HUDEP-2 (cell line): ENCODE measurements around the gene ARID3C.
"Not testable (repeated sequence)": the region's sequence is repeated elsewhere in the genome, so short reads cannot be mapped to it uniquely, and the experiment has no call there.

Source experiments
- DNase-seq, 76 experiments: peaks; one replicate each; lab custom pipeline; 2025; ENCODE audit not compliant: unreplicated experiment in 76 of 76; lab: John Stamatoyannopoulos, UW

Gene ARID3C

DNA sequence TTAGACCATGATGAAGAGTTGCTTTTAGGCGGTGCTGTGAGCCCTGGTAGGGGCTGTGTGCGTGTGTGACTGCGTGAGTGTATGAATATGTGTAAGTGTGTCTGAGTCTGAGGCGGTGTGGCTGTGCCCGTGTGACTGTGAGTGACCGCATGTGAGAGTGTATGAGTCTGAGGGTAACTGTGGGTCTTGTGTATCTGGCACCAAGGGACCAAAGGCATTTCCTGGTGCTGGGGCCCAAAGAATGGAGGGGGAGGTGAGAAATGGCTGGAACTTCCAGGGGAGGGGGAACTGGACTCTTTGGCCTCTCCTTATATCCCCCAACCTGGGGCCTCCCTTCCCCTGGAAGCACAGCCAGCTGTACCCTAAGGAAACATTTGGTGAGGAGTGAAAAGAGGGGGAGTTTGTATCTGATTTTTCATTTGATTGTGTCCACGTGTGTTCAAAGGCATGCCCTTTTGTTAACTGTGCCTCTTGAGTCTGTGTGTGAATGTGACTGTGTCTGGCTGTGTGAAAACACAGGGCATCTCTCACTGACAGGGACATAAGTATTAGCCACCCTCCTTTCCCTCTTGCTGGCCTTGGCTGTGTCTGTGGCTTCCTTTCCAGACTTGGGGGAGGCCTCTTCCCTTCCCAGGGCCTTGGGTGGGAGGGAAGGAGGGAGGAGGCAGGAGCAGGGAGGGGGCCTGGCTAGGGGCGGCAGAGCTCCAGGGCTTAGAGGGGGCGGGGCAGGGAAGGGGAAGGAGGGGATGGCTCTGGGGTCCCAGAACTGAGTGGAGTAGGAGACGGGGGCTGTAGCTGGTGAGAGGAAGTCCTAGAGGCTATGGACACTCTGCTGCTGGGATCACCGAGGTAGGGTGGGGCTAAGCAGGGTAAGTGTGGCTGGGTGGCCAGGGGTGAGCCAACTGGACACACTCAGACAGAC, 24.5 kb upstream of the ARID3C start:
- no peak for DNase-seq

DNA sequence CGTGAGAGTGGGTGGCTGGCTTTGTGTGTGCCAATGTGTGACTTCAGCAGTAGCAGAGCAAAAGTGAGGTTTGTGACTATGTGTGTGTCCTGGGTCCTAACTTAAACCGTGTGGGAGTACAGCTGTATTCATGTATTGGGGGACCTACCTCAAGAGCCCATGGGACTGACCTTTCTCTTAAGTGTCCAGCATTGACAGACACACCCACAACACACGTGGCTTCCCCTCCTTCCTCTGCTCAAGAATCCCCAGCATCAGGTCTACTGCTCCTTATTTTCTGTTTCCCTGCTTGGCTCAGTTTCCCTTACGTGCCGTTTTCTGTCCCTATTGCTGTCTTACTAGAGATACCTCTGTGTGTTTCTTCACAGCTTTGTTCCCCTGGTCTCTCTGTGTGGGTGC, 23.7 kb upstream of the ARID3C start:
- DNase-seq, result no peak

- DNase-seq, result peak in 72 of 76 experiments; percentile 48 to 97 (median 82)
Observed at GRCh38 chr9:34651876-34652601, 23.2 kb upstream of the ARID3C start, which contains the start of gene IL11RA. TSS of gene IL11RA (plus strand) at chr9:34652185. CDS start at chr9:34655218, 3,033 bp downstream.

DNA sequence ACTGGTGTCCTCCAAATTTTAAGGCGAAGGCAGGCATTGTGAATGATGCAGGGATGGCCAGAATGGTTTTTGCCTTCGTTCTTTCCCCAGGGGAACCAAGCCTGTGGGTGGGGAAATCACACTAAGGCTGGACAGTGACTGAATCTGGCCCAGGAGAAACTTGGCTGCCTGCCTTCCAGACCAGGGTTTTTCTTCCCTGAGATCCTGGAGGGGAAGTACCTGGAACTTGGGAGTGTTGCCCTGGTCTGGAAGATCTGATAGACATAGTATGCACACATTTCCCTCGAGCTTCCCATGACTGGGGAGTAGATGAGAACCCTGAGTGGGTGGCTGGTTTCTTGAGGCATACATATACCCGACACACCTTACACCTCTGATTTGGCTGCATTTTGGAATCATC, 22.5 kb upstream of the ARID3C start:
- no peak for DNase-seq

DNA sequence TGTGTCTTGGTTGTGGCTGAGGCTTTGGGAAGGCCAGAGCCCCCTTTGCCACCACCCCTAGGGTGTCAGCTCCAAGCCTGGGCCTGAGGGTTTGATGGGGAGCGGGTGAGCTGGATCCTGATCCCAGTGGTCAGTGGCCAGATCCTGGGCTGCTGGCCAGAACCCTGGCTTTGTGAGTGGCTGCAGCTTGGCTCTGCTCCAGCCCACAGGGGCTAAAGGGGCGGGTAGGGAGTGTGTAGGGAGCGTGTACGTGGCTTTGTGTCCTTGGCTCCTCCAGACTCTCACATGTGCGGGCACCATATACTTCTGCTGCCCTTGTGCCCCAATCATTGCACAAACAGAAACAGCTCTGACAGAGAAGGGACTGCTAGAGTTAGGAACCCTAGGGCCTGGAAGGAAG, 21.9 kb upstream of the ARID3C start:
- no peak for DNase-seq

DNA sequence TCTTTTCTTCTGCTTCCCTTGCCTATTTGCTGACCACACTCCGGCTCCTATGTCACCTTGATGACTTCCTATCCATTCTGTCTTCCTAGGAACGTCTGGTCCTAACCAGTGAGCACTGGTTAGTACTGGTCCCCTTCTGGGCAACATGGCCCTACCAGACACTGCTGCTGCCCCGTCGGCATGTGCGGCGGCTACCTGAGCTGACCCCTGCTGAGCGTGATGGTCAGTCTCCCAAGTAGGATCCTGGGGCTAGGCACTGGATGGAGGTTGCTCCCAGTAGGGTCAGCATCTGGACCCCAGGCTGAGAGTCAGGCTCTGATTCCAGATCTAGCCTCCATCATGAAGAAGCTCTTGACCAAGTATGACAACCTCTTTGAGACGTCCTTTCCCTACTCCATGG, 19.8 kb upstream of the ARID3C start:
- DNase-seq, result no peak

DNA sequence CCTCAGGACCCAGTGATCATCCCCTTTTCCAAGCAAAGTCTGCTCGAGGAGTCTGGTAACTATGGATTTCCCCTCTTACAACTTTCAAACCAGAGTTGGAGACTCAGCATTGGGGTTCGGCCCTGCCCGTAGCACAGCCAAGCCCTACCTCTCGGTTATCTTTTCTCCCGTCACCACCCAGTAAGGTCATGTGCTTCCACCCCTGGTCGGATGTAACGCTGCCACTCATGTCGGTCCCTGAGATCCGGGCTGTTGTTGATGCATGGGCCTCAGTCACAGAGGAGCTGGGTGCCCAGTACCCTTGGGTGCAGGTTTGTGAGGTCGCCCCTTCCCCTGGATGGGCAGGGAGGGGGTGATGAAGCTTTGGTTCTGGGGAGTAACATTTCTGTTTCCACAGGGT, 18.8 kb upstream of the ARID3C start:
- peak in 63 of 76 experiments; percentile 3 to 73 (median 42) for DNase-seq

DNA sequence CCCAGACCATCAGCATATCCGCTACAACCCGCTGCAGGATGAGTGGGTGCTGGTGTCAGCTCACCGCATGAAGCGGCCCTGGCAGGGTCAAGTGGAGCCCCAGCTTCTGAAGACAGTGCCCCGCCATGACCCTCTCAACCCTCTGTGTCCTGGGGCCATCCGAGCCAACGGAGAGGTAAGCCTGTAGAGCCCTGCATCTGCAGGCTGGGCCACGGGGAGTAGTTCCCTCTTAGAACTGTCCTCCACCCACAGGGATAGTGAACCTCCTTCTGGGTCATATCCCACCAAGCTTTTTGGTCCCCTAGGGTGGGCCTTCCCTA, 18.2 kb upstream of the ARID3C start:
- peak in 2 of 76 experiments; percentile 38 to 50 for DNase-seq

GRCh38 chr9:34646211-34647083, 17.6 kb upstream of the ARID3C start, which contains the start of gene GALT:
TSS of gene GALT (plus strand) at chr9:34646675. CDS start at chr9:34646705, 30 bp downstream.
- peak in 74 of 76 experiments; percentile 54 to 97 (median 89) for DNase-seq

DNA sequence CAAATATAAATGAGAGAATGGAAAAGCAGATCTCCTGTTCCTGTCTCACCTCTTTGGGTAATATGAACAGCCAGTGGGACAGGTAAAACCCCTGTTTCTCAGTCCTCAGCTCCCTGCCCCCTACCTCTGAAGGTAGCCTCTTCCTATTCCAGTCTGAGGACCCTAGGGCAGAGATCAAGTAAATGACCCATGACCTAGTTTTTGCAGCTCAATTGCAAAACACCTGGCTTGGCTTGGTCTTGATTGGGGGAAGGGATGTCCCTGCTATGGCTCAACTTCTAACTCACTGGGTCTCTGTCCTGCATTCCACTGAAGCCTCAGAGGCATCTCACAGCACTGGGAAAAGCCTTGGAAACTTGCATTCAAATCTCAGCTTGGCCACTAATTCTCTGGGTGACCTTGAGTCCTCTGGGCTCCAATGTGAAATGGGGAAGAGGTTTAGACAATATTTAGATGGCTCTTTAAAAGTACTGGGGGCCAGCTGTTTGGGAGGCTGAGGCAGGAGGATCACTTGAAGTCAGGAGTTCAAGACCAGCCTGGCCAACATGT, 16.0 kb upstream of the ARID3C start:
- DNase-seq, result no peak

- DNase-seq, result no peak
Observed at GRCh38 chr9:34642679-34643078, 13.8 kb upstream of the ARID3C start.

DNA sequence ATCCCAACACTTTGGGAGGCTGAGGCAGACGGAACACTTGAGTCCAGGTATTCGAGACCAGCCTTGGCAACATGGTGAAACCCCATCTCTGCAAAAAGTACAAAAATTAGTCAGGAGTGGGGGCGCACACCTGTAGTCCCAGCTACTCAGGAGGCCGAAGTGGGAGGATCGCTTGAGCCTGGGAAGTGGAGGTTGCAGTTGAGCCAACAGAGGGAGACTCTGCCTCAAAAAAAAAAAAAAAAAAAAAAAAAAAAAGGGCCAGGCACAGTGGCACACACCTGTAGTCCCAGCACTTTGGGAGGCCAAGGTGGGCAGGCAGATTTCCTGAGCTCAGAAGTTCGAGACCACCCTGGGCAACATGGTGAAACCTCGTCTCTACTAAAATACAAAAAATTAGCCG, 10.5 kb upstream of the ARID3C start:
- not testable (repeated sequence) for DNase-seq

DNA sequence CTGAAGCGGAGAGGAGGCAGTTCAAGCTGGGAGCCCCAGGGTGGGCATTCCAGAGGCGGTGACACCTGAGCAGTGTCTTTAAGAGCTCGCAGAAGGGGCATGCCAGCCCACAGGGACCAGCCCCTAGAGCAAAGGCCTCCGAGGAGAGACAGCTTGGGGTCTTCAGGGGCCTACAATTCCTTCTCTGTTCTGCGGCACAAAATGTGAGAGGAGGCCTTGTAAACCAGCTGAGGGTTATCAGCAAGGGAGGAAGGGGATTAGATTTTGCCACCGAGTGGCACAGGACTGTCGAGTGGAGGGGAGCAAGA, 9.2 kb upstream of the ARID3C start:
- no peak for DNase-seq

DNA sequence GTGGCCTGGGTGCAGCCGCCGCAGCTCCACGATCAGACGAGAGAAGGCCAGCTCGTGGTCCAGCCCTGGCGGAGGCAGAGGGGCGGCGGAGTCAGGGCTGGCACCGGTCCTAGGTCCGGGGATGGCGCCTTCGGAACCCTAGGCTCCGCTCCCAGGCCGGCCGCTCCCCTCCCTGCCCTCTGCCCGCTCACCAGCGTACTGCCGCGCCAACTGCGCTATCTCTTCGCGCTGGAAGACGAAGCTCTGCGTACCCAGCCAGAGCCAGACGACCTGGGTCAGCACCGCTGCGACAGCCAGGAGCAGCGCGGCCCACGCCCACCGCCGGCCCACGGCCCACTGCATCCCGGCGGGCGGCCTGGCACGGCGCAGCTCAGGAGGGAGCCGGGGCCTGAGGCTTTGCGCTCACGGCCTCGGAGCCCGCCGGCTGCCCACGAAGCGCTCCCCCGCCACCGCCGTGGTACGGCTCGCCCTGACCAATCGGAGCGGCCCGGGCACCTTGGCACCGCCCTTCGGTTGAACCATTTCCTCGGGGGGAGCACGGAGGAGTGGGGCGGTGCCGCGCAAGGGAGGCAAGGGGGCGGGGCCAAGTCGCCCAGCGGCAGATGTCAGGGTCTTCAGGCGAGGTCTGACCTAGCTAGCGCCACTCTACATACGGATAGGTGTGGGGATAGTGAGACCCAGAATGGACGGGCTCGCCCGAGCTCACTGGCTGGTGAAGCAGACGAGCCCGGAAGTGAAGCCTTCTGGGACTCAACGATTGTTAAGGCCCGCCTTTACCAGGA, 8.7 kb upstream of the ARID3C start, which contains the start of gene SIGMAR1:
TSS of gene SIGMAR1 (minus strand) at position 432 of the 782 bp plus-strand sequence. CDS start at position 342, 90 bp downstream.
- DNase-seq, result peak; percentile 10 to 95 (median 88)

DNA sequence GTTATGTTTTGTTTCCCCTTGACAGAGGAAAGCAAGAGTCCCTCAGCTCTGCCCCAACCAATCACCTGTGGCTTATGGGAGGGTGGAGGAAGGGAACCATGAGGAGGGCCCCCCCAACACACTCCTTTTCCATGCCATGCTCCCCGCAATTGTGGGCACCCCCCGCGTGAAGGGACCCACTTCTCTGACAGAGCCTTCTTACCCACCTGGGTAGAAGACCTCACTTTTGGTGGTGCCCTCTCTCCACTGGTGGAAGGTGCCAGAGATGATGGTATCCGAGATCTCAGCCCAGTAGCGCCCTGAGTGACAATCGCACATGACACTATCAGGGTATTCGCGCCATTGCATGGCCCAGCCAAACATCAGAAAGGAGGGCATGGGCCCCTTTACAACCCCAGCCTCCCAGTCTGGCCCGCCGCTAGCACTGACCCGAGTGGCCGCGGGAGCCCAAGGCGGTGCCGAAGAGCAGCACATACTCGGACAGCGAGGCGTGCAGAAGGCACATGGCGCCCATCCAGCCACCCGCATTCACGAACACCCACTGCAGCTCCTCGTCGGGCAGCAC, 8.0 kb upstream of the ARID3C start:
- DNase-seq, result peak in 16 of 76 experiments; percentile 11 to 68 (median 44)

GRCh38 chr9:34635556-34635955, 6.7 kb upstream of the ARID3C start:
- DNase-seq, result no peak

DNA sequence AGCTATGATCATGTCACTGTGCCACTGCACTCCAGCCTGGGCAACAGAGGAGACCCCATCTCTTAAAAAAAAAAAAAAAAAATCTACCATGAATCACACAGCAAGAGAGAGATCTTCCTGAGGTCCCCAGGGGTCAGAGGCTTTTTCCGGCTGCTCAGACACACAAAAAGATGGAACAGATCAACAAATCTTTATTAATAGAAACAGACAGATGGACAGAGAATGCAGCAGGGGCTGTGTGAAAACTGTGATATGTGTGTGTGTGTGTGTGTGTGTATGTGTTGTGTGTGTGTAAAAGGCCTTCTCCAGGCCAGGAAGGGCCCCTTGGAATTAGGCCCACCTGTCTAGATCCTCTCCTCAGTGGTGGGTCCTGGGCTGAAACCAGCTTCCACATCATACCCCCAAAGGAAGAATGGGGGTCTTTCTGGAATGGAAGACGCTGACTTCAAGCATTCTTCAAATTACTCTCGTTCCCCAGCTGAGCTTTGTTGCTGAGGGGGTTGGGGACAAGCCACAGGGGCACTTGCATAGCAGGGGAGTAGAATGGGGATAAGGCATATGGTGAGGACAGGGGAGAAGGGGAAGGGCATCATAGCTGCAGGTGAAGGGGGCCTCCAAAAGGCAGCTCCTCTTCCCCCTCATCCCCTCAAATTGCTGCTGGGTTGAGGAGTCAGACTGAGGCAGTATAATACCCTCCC, 5.8 kb upstream of the ARID3C start:
- DNase-seq, result no peak

DNA sequence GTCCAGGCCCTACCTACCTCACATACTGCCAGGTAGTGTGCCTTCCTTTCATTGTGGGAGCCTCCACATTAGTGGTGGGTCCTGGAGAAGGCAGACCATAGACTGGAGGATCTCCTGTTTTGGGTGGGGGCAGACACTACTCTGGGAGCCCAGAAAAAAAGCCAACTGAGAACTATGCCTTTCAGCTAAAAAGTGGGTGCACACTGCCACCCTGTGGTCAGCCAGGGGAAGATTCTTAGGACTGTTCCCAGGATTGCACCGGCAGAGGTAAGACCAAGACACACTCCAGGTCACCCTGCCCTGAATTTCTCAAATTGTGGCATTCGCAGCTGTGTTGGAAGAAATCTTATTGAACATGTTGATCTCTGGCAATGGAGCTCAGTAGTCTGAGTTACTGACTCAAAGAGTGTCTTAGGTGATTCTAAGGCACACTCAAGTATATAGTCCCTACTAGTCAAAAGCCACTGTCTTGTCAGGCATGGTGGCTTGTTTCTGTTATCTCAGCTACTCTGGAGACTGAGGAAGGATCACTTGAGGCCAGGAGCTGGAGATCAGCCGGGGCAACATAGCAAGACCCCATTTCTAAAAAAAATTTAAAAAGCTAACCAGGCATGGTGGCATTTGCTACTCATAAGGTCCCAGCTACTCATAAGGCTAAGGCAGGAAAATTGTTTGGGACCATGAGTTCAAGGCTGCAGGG, 5.1 kb upstream of the ARID3C start:
- DNase-seq, result peak in 69 of 76 experiments; percentile 14 to 81 (median 57)
